GM23248 (cell line): Measurements from ENCODE around the gene SIRPD. TPM values are rescaled to one million over a fixed set of nuclear protein-coding genes. Genes with fewer than 3 reads are reported as not detected.

Experiments
- DNase-seq: peaks from one replicate; pipeline ENCODE4 v3.0.0-alpha.2; 2015
- H2AFZ ChIP-seq: fragments of 200-600 bp; sonication (generic); 2 replicates; pipeline ENCODE4 v1.6.1; 2016; ENCODE audit warnings: antibody characterized with exemption
- H3F3A ChIP-seq: fragments of 200-600 bp; sonication (generic); 2 replicates; pipeline ENCODE4 v1.6.1; 2016; ENCODE audit warnings: mild to moderate bottlenecking, antibody characterized with exemption, mixed run types; ENCODE audit not compliant: insufficient read depth
- H3K27ac ChIP-seq: fragments of 200-600 bp; sonication (generic); 2 replicates; pipeline ENCODE4 v1.5.1; 2016; ENCODE audit warnings: mild to moderate bottlenecking
- H3K27me3 ChIP-seq: fragments of 200-600 bp; sonication (generic); replicated peaks from 2 replicates; pipeline ENCODE4 v1.6.1; 2016; ENCODE audit warnings: mild to moderate bottlenecking; ENCODE audit not compliant: insufficient read depth
- H3K36me3 ChIP-seq: fragments of 200-600 bp; sonication (generic); 2 replicates; pipeline ENCODE4 v1.6.1; 2016; ENCODE audit warnings: low read depth, mild to moderate bottlenecking
- H3K4me1 ChIP-seq: fragments of 200-600 bp; sonication (generic); 2 replicates; pipeline ENCODE4 v1.6.1; 2016; ENCODE audit warnings: mild to moderate bottlenecking; ENCODE audit not compliant: insufficient read depth
- H3K4me2 ChIP-seq: fragments of 200-600 bp; sonication (generic); one replicate; pipeline ENCODE4 v1.6.1; 2016; ENCODE audit warnings: mild to moderate bottlenecking; ENCODE audit not compliant: unreplicated experiment
- H3K4me3 ChIP-seq: fragments of 200-600 bp; sonication (generic); 2 replicates; pipeline ENCODE4 v1.5.1; 2016; ENCODE audit warnings: mild to moderate bottlenecking
- H3K79me2 ChIP-seq: fragments of 200-600 bp; sonication (generic); 2 replicates; pipeline ENCODE4 v1.6.1; 2016; ENCODE audit warnings: mild to moderate bottlenecking; ENCODE audit not compliant: insufficient read depth
- H3K9ac ChIP-seq: fragments of 200-600 bp; sonication (generic); 2 replicates; pipeline ENCODE4 v1.6.1; 2016; ENCODE audit warnings: mild to moderate bottlenecking
- H3K9me2 ChIP-seq: fragments of 200-600 bp; sonication (generic); 2 replicates; pipeline ENCODE4 v1.6.1; 2016; ENCODE audit warnings: mixed run types, mild to moderate bottlenecking, moderate library complexity; ENCODE audit not compliant: insufficient read depth
- H3K9me3 ChIP-seq: fragments of 200-600 bp; sonication (generic); one replicate; pipeline ENCODE4 v1.6.1; 2017; ENCODE audit warnings: low read depth
- H4K20me1 ChIP-seq: fragments of 200-600 bp; sonication (generic); 2 replicates; pipeline ENCODE4 v1.6.0; 2016; ENCODE audit not compliant: insufficient read depth
- EZH2 ChIP-seq: fragments of 200-600 bp; sonication (generic); IDR thresholded peaks from 2 replicates; pipeline ENCODE4 v1.6.1; 2018; ENCODE audit warnings: antibody characterized with exemption, mild to moderate bottlenecking; ENCODE audit not compliant: insufficient read depth, poor library complexity, severe bottlenecking
- EZH2phosphoT487 ChIP-seq: fragments of 200-600 bp; sonication (generic); IDR thresholded peaks from 2 replicates; pipeline ENCODE4 v1.6.1; 2018; ENCODE audit warnings: antibody characterized with exemption, moderate library complexity, mild to moderate bottlenecking, low read depth; ENCODE audit not compliant: insufficient read depth
- WGBS, 2 experiments: methylation state at CpG; one replicate each; pipeline ENCODE4 v1.1.6; 2015 to 2017; ENCODE audit warnings: low lambda C conversion rate in 2 of 2, low coverage in 1 of 2; ENCODE audit errors: missing lambda C conversion rate in 2 of 2; 5-methylcytosine and 5-hydroxymethylcytosine counted together
- in situ Hi-C: fragments of 300-500 bp; cut with MboI; formaldehyde crosslinking; loops from 2 replicates; pipeline ENCODE4 v1.15.0; 2020
- polyA plus RNA-seq: library from polyadenylated mRNA; unstranded; fragments of >200 nt; fragmentation: Nextera tagmentation; extraction: Ambion mirVana; gene quantifications from 2 replicates; pipeline ENCODE4 v1.2.1, GENCODE V29; 2016
- total RNA-seq: library from RNA; depleted of rRNA; stranded (reverse); fragments of >200 nt; shearing (Covaris generic); gene quantifications from 2 replicates; pipeline ENCODE4 v1.2.3, GENCODE V29; 2014

Gene SIRPD
- total and polyA plus RNA-seq, 2 experiments from 2014 or later = not detected

DNA sequence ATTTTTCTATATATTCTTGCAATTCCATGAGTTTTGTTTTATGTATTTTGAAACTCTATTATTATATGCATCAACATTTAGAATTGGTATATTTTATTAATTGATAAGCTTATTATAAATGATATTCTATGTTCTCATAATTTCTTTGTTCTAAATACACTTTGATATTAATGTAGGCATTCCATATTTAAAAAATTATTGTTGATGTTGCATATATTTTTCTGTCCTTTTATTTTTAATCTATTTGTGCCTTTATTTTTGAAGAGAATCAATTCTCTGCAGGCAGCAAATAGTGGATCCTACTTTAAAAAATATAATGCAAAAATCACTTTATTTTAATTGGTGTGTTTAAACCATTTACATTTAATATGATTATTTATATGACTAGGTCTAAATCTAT, 29.6 kb downstream of the SIRPD start:
- Histone ChIP-seq H3K4me1 (peaks cover 11% of the 10 kb centered on the region; the same call in 1 of the 2 replicates), H3K9me3 (no peaks in the 10 kb centered on the region), H3K27me3 (no peaks in the 10 kb centered on the region), H3K4me2 (no peak overlapping the region), H2AFZ (no peak overlapping the region), H3K79me2 (no peaks in the 10 kb centered on the region), H3K36me3 (no peaks in the 10 kb centered on the region), H4K20me1 (no peaks in the 10 kb centered on the region), H3K4me3 (no peak overlapping the region), H3K9ac (no peak overlapping the region), H3F3A (peaks cover 9% of the 10 kb centered on the region; the same call in 1 of the 2 replicates), H3K27ac (no peak overlapping the region), H3K9me2 (no peaks in the 10 kb centered on the region)
- in situ Hi-C loops = loop anchor here (25.0 kb wide), 1 partner anchor 109 kb away; no protein-coding TSS in a partner anchor
- DNase-seq = no peak
- no peak for TF ChIP-seq EZH2phosphoT487
- no peak for TF ChIP-seq EZH2

DNA sequence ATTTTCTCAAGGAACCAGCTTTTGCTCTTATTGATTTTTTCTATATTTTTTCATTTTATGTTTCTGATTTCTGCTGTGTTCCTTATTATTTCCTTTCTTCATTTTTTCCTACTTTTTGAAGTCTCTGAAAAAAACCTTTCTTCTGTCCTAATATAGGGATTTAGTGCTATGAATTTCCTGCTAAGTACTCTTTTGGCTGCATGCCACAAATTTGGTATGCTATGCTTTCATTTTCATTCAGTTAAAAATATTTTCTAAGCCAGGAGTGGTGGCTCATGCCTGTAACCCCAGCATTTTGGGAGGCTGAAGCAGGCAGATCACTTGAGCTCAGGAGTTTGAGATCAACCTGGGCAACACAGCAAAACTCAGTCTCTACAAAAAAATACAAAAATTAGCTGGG, 30.6 kb downstream of the SIRPD start:
- peak; percentile 30 for DNase-seq
- Histone ChIP-seq H3K9me2 (no peaks in the 10 kb centered on the region), H4K20me1 (no peaks in the 10 kb centered on the region), H3F3A (peaks cover 9% of the 10 kb centered on the region; the same call in 1 of the 2 replicates), H3K36me3 (no peaks in the 10 kb centered on the region), H3K27me3 (no peaks in the 10 kb centered on the region), H2AFZ (no peak overlapping the region), H3K4me2 (no peak overlapping the region), H3K4me1 (peaks cover 11% of the 10 kb centered on the region; the same call in 1 of the 2 replicates), H3K9me3 (no peaks in the 10 kb centered on the region), H3K4me3 (no peak overlapping the region), H3K9ac (no peak overlapping the region), H3K27ac (no peak overlapping the region), H3K79me2 (no peaks in the 10 kb centered on the region)
- TF ChIP-seq EZH2 (no peak), EZH2phosphoT487 (no peak)
- in situ Hi-C loops = loop anchor here (25.0 kb wide), 1 partner anchor 110 kb away; no protein-coding TSS in a partner anchor

GRCh38 chr20:1526310-1526709, 31.2 kb downstream of the SIRPD start:
- Histone ChIP-seq H3F3A (peaks cover 9% of the 10 kb centered on the region; the same call in 1 of the 2 replicates), H3K79me2 (no peaks in the 10 kb centered on the region), H3K4me3 (no peak overlapping the region), H4K20me1 (no peaks in the 10 kb centered on the region), H3K9ac (no peak overlapping the region), H3K27me3 (no peaks in the 10 kb centered on the region), H3K27ac (no peak overlapping the region), H2AFZ (no peak overlapping the region), H3K4me1 (peaks cover 11% of the 10 kb centered on the region; the same call in 1 of the 2 replicates), H3K9me3 (no peaks in the 10 kb centered on the region), H3K9me2 (no peaks in the 10 kb centered on the region), H3K36me3 (no peaks in the 10 kb centered on the region), H3K4me2 (no peak overlapping the region)
- in situ Hi-C loops = loop anchor here (25.0 kb wide), 1 partner anchor 111 kb away; no protein-coding TSS in a partner anchor
- TF ChIP-seq EZH2 (no peak), EZH2phosphoT487 (no peak)
- 33 to 38% methylated on average over 1 of the region's 1 CpG for WGBS, 2 experiments
- no peak for DNase-seq

DNA sequence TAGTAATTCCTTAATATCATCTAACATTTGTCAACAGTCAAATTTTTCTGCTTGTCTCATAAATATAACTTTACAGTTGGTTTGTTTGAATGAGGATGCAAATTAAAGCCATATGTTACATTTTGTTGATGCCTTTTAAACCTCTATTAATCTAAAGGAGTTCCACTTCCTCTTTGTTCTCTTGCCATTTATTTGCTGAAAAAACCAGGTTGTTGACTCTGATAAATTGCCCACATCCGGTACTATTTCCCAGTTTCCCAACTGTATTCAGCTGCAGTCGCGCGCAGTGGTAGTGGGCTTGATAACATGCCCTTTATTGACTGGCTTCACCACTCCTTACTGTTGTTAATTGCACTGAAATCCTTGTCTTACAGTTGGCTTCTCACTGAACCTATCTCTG, 33.5 kb downstream of the SIRPD start:
- Histone ChIP-seq H4K20me1 (no peaks in the 10 kb centered on the region), H3K9ac (no peak overlapping the region), H3K27me3 (0 out of 2 replicates have a peak, but pooled peaks cover 9% of the 10 kb centered on the region), H3K27ac (no peak overlapping the region), H3K9me2 (no peaks in the 10 kb centered on the region), H3K4me2 (no peak overlapping the region), H2AFZ (0 out of 2 replicates have a peak overlapping the region, but pooled peaks have one; percentile 46), H3K79me2 (no peaks in the 10 kb centered on the region), H3K4me1 (peaks cover 7% of the 10 kb centered on the region; the same call in 1 of the 2 replicates), H3F3A (peaks cover 9% of the 10 kb centered on the region; the same call in 1 of the 2 replicates), H3K9me3 (no peaks in the 10 kb centered on the region), H3K4me3 (no peak overlapping the region), H3K36me3 (no peaks in the 10 kb centered on the region)
- 3 to 5% methylated on average over 4 of the region's 4 CpGs for WGBS, 2 experiments
- in situ Hi-C loops = no loop called here
- no peak for TF ChIP-seq EZH2
- no peak for DNase-seq

DNA sequence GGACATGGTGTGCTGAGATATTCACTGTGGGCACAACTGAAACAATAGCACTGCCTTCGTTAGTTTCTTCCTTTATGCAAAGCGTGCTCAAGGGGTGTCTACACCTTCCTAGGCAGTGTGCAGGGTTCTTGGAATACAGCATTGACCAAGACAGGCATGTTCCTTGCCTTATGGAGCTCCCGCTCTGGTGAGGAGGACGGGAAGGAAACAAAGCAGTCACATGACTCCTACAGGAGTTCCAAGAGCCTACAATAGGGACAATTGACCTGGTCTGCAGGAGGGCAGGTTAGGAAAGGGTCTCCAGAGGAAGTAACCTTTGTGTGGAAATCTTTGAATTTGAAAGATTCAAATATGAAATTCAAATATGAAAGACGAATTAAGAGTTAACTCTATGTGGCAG, 40.5 kb downstream of the SIRPD start:
- Histone ChIP-seq H4K20me1 (no peaks in the 10 kb centered on the region), H3K27ac (no peak overlapping the region), H3K9me3 (no peaks in the 10 kb centered on the region), H3K36me3 (no peaks in the 10 kb centered on the region), H3F3A (no peaks in the 10 kb centered on the region), H3K9ac (no peak overlapping the region), H3K4me2 (no peak overlapping the region), H3K4me1 (no peaks in the 10 kb centered on the region), H3K27me3 (peaks cover 26% of the 10 kb centered on the region), H3K9me2 (no peaks in the 10 kb centered on the region), H2AFZ (no peak overlapping the region), H3K4me3 (no peak overlapping the region), H3K79me2 (no peaks in the 10 kb centered on the region)
- in situ Hi-C loops = no loop called here
- 41 to 44% methylated on average over 5 of the region's 5 CpGs for WGBS, 2 experiments
- no peak for TF ChIP-seq EZH2phosphoT487
- no peak for DNase-seq
